GM15510 (cell line): ENCODE results near the gene TUBA4A.

Experiments
- POLR2A ChIP-seq: IDR thresholded peaks from 3 replicates; pipeline ENCODE4 v1.6.1; 2011; ENCODE audit warnings: borderline replicate concordance; ENCODE audit not compliant: insufficient read length; ENCODE audit errors: extremely low read depth

Gene TUBA4A

DNA sequence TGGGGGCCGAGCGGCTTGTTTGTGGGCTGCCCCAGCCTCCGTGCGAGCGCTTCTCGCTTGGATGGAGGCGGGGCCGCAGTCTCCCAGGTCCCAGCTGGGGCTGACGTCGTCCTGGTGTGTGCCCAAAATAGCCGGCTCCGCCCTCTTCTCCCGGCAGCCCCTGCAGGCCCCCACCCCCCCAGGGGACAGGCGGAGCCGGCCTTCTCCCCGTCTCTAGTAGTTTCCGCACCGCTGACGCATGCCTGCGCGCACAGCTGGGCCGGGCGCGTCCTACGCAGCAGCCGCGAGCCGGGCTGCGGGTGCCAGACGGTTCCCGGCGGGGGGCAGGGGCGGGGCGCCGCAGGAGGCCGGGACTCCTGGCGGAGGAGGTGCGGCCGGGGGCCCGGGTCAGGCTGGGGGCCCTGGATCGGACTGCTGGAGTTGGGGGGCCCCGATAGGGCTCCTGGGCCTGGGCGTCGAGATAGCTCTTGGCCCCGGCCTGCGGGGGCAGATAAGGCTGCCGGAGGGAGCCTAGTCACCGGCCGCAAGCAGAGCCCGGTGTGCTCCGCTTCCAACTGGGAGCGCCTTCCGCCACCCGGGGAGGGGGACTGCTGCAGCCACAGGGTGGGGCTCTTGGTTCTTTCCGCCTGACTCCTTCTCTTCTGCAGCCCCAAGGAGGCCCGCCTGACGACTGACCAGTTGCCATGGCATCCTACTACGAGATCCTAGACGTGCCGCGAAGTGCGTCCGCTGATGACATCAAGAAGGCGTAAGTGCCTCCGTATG, 25.6 kb upstream of the TUBA4A start, which contains the start of gene DNAJB2:
DNAJB2 (plus strand) TSS at position 216 of the 765 bp plus-strand sequence; CDS start at position 684, 468 bp downstream.
- TF ChIP-seq POLR2A, result peak; percentile 88

DNA sequence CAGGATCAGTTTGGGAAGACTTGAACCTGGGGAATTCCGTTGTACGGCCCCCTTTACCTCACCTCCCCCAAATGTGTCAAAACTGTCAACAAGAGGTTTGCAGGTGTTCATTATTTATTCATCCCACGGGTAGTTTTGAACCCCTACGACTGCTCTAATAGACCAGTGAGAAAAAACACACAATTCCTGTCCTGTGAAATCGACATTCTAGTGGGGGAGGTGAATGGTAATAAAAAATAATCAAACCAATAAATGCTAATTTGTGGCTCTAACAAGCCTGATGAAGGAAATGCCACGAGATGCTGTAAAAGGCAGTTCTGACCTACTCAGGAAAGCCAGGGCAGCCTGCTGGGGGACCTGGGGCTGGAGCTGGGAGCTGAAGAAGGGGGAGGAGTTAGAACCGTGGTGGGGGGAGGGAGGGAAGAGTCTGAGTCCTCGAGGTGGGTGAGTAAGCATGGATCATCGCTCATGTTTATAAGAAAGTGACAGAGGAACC, 25.0 kb upstream of the TUBA4A start:
- TF ChIP-seq POLR2A, result no peak

- peak; percentile 31 for TF ChIP-seq POLR2A
Measured at GRCh38 chr2:219277703-219278654, 24.3 kb upstream of the TUBA4A start.

- no peak for TF ChIP-seq POLR2A
Measured at GRCh38 chr2:219274361-219274921, 20.7 kb upstream of the TUBA4A start.

GRCh38 chr2:219273937-219274336, 20.2 kb upstream of the TUBA4A start:
- TF ChIP-seq POLR2A, result no peak

DNA sequence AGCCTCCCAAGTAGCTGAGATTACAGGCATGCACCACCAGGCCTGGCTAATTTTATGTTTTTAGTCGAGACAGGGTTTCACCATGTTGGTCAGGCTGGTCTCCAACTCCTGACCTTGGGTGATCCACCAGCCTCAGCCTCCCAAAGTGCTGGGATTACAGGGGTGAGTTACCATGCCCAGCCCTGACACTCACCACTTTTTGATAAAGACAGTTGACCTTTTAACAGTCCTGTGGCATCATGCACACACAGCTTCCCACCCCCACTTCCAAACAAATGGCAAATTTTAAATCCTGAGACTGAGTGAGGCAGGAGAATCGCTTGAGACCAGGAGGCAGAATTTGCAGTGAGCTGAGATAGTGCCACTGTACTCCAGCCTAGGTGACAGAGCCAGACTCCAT, 19.3 kb upstream of the TUBA4A start:
- TF ChIP-seq POLR2A, result no peak

GRCh38 chr2:219272356-219272755, 18.6 kb upstream of the TUBA4A start:
- TF ChIP-seq POLR2A, result no peak

- TF ChIP-seq POLR2A, result no peak
Measured at GRCh38 chr2:219271021-219271420, 17.3 kb upstream of the TUBA4A start.

- no peak for TF ChIP-seq POLR2A
Measured at GRCh38 chr2:219270055-219270372, 16.3 kb upstream of the TUBA4A start.

DNA sequence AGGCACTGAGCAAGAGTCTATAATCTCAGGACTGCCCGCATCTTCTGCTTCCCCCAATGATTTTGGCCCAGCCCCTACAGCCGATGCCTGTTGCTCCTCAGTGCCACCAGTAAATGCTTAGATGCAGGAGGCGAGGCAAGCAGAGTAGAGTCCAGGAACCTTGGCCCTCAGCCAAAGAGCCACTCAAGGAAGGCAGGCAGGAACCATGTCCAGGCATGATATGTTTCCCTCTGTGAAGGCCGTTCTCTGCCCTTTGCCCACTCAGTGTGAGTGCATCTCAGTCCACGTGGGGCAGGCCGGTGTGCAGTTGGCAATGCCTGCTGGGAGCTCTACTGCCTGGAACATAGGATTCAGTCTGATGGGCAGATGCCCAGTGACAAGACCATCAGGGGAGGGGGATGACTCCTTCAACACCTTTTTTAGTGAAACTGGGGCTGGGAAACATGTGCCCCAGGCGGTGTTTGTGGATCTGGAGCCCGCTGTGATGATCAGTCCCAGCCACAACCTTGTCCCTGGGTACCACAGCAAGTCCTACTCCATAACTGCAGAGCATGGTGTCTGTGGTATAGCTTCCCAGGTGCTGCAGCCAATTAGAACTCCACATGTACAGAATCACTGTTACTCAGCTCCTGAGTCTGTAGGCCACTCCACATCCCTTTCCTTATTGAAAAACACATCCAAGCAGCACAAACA, 15.8 kb upstream of the TUBA4A start:
- no peak for TF ChIP-seq POLR2A

DNA sequence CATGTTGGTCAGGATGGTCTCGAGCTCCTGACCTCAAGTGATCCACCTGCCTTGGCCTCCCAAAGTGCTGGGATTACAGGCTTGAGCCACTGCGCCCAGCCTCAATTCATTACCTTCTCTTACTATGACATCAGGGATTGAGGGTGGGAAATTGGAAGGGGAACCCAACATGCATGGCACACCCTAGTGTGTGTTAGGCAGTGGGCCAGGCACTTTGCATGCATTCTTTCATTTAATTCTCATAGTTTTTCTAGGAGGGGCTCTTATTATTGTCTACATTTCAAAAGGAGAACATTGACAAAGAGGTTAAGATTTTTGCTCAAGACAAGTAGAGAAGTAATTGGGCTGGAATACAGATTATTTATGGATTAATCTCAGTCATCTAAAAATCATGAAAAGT, 14.6 kb upstream of the TUBA4A start:
- no peak for TF ChIP-seq POLR2A

DNA sequence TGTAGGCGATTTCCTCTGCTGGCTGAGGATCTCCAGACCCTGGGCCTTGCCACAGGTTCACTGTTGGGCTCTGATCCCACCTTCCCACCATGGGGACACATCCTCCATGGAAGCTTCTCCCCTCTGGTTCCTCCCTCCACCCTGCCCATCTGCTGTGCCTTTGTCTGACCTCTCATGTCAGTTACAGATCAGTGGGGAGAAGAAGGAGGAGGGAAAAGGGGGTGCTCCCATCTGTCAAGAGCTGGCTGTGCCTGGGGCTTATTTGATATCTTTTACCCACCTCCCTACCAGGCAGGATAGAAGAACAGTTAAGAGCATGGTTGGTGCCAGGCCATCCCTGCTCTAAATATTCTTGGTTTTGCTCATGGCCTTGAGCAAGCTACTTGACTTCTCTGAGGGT, 13.2 kb upstream of the TUBA4A start:
- no peak for TF ChIP-seq POLR2A

- TF ChIP-seq POLR2A, result no peak
Measured at GRCh38 chr2:219266232-219266631, 12.5 kb upstream of the TUBA4A start.

DNA sequence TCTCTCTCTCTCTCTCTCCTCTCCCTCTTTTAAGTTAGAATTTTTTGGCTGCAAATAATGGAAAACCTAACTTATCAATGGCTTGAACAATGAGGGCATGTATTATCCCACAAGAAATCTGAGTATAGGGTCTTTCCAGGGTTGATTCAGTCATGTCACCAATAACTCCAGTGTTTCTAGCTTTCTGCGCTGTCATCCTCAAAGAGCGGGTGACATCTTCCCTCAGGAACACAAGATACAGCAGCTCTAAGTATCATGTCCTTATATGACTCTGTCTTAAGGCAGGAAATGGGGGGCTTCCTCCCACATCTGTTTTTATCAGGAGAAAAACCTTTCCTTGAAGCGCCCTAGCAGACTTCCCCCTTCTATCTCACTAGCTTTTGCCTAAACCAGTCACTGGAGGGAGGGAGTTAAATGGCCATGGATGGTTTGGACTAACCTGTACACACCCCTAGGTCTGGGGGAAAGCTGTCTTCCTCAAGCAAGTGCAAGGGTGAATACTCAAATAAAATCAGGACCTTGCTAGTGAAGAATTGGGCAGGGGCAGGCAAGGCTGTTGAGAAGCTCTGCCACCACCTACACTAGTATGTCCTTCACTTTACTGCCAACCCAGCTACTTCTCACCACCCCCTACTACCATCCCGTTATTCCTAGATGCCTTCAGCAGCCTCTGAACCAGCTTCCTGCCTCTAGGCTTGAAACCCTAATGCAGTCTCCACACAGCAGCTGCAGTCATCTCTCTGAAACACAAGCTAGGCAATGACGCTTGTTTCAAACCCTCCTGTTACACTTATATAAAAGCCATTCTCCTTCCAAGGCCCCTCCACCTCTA, 7.5 kb upstream of the TUBA4A start:
- no peak for TF ChIP-seq POLR2A
